ENCODE results near the gene OGN. TPM values are rescaled to one million over a fixed set of nuclear protein-coding genes. Genes with fewer than 3 reads are reported as not detected.

The OGN gene, protein sequence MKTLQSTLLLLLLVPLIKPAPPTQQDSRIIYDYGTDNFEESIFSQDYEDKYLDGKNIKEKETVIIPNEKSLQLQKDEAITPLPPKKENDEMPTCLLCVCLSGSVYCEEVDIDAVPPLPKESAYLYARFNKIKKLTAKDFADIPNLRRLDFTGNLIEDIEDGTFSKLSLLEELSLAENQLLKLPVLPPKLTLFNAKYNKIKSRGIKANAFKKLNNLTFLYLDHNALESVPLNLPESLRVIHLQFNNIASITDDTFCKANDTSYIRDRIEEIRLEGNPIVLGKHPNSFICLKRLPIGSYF
- total RNA-seq = not detected

DNA sequence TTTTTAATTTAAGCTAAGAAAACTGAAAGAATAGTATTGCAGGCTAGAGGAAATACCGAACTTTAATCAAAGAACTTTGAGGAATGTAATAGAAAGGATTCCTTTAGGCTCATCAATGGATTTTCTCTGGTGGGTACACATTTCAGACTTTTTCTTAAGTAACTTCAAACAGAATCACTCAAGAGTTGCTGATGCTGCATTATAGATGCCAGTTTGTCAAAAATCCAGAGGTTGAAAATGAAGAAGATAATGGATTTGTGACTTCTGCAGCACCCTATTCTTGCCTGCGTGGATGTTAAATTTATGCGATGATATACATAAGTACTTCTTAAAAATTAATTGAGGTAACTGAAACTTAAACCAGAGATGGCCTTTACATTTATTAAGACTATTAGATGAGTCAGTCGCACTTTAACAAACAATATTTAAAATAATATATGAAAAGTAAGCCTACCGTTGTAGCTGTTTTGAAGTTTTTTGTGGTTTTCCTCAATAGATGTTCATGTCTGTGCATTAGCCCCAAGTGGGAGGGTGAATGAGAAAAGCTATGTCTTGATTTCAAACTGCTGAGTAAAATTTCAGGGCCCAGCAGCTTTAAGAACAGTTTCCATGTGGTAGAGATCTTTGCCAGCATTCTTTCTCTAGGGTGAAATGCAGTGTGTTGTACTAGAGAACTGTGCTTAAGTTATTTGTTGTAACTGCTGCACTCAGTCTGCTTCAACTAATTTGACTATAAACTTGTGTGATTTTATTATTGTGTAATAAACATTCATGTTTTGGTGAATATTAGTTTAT is at the start of gene OGN:
OGN (minus strand) TSS at position 537 of the 795 bp plus-strand sequence. CDS start 1,171 bp downstream, outside the sequence.
- Mint-ChIP-seq H3K4me1 (peaks cover 28% of the 10 kb centered on the region), H3K27me3 (no peaks in the 10 kb centered on the region), H3K9me3 (ENCODE audit: low read depth) (no peaks in the 10 kb centered on the region), H3K4me3 (no peak within 1 kb of the TSS), H3K36me3 (ENCODE audit: low read depth) (peaks cover 3% of the 10 kb centered on the region), H3K27ac (no peak within 1 kb of the TSS)
- ChIA-PET CTCF (no interaction called here), POLR2A (no interaction called here)
- ATAC-seq (no peak), DNase-seq (no peak)
- intact Hi-C loops (cut with DNase I, micrococcal nuclease) = no loop called here

DNA sequence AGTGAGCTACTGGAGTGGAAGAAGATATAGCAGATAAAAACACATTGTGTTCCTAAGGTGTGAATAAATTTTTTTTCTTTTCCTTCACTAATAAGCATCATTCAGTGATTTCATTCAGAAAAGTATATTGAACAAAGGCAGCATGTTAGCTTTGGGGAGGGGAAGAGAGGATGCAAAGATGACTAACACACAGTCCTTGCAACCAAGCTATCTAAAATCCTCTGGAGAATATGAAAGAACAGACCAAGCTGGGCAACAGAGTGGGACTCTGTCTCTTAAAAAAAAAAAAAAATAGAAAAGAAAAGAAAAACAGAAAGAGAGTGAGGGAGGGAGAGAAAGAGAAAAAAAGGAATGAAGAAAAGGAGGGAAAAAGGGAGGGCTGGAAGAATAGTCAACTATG is 42.2 kb upstream of the OGN start:
- ATAC-seq (no peak), DNase-seq (no peak)
- CTCF ChIA-PET = interaction anchor here (0.5 to 1.0 kb wide), 2 partner anchors 14 to 17 kb away, joined by 3 to 4 read pairs; no protein-coding TSS in a partner anchor
- H3K9me3 Mint-ChIP-seq (ENCODE audit: low read depth) = no peaks in the 10 kb centered on the region
- no peaks in the 10 kb centered on the region for H3K27me3 Mint-ChIP-seq
- POLR2A ChIA-PET = interaction anchor here (0.6 kb wide), 1 partner anchor 141 kb away, joined by 6 read pairs; no protein-coding TSS in a partner anchor
- H3K36me3 Mint-ChIP-seq (ENCODE audit: low read depth) = no peaks in the 10 kb centered on the region
- H3K27ac Mint-ChIP-seq = no peak overlapping the region
- no peaks in the 10 kb centered on the region for H3K4me1 Mint-ChIP-seq
- intact Hi-C loops (cut with DNase I, micrococcal nuclease) = no loop called here
- H3K4me3 Mint-ChIP-seq = no peak overlapping the region

DNA sequence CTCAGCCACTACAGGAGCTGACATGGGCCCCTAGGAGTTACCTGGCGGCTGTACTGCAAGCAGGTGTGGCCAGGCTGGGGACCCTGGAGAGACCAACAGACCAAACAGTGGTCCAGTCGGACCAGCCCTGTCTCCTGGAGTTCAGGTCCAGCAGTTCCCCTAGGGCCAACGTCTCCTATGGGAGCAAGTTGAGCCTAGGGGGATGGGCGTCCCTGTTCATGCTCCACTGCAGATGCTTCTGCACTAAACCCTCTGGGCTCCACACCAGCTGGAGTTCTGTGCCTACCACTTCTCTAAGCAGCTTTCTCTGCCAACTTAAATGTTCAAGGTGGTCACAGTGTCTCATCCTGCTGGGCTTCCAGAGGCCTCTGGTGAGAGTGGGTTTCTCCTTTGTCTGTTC is 40.5 kb upstream of the OGN start:
- no peak overlapping the region for H3K4me3 Mint-ChIP-seq
- CTCF ChIA-PET = interaction anchor here (0.8 kb wide), 1 partner anchor 11 kb away, joined by 3 read pairs; no protein-coding TSS in a partner anchor
- H3K27me3 Mint-ChIP-seq = no peaks in the 10 kb centered on the region
- H3K36me3 Mint-ChIP-seq (ENCODE audit: low read depth) = no peaks in the 10 kb centered on the region
- POLR2A ChIA-PET = no interaction called here
- peaks cover 3% of the 10 kb centered on the region for H3K4me1 Mint-ChIP-seq
- intact Hi-C loops (cut with DNase I, micrococcal nuclease) = no loop called here
- H3K27ac Mint-ChIP-seq = no peak overlapping the region
- ATAC-seq (no peak), DNase-seq (no peak)
- H3K9me3 Mint-ChIP-seq (ENCODE audit: low read depth) = no peaks in the 10 kb centered on the region

DNA sequence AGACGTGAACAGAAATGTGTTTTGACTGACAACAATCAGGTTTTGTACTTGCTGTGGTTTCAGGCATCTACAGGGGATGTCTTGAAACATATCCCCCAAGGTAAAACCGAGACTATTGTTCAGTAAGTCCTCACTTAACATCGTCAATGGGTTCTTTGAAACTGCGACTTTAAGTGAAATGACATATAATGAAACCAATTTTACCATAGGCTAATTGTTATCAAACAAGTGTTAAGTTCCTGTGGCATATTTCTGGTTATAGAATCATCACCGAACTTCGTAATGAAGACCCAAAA is 36.3 kb upstream of the OGN start:
- POLR2A ChIA-PET = no interaction called here
- Mint-ChIP-seq H3K36me3 (ENCODE audit: low read depth) (no peaks in the 10 kb centered on the region), H3K9me3 (ENCODE audit: low read depth) (no peaks in the 10 kb centered on the region), H3K27me3 (no peaks in the 10 kb centered on the region), H3K4me1 (peaks cover 3% of the 10 kb centered on the region), H3K4me3 (no peak overlapping the region), H3K27ac (no peak overlapping the region)
- DNase-seq (no peak), ATAC-seq (peak; percentile 66)
- CTCF ChIA-PET = interaction anchor here (1.2 kb wide), 1 partner anchor 301 kb away, joined by 5 read pairs; no protein-coding TSS in a partner anchor
- intact Hi-C loops (cut with DNase I, micrococcal nuclease) = no loop called here

DNA sequence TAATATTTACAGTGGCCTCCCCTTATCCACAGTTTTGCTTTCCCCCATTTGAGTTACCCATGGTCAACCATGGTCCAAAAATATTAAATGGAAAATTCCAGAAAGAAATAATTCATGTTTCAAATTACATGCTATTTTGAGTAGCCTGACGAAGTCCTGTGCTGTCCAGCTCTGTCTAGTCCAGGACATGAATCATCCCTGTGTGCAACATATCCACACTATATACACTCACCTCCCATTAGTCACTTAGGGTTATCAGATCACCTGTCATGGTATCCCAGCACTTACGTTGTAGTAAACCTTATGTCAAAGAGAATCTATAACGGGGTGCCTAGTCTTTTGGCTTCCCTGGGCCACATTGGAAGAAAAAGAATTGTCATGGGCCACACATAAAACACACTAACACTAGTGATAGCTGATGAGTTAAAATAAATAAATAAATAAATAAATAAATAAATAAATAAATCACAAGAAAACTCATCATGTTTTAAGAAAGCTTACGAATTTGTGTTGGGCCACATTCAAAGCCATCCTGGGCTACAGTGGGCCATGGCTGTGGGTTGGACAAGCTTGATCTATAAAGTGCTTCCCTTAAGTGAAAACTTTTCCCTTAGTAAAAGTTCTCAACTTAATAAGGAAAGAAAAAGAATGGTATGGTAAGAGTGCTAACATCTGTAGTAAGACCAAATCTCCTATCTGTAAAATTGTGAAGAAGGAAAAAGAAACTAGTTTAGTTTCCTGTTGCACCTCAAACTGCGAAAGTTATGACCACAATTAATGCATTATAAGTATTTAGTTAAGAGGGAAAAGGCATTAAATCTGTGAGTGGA is 35.8 kb upstream of the OGN start:
- H3K27me3 Mint-ChIP-seq = no peaks in the 10 kb centered on the region
- H3K9me3 Mint-ChIP-seq (ENCODE audit: low read depth) = no peaks in the 10 kb centered on the region
- H3K36me3 Mint-ChIP-seq (ENCODE audit: low read depth) = no peaks in the 10 kb centered on the region
- ChIA-PET POLR2A (no interaction called here), CTCF (interaction anchor here (0.7 to 1.2 kb wide), 2 partner anchors 15 to 300 kb away, joined by 3 to 5 read pairs; no protein-coding TSS in a partner anchor)
- H3K27ac Mint-ChIP-seq = no peak overlapping the region
- no peak for ATAC-seq
- H3K4me1 Mint-ChIP-seq = peaks cover 3% of the 10 kb centered on the region
- intact Hi-C loops (cut with DNase I, micrococcal nuclease) = loop anchor here in 1 of 2 experiments (2.0 to 5.0 kb wide), 2 partner anchors 113 to 299 kb away; partner anchors contain the start of genes CENPP and NOL8
- no peak overlapping the region for H3K4me3 Mint-ChIP-seq
- DNase-seq = no peak

DNA sequence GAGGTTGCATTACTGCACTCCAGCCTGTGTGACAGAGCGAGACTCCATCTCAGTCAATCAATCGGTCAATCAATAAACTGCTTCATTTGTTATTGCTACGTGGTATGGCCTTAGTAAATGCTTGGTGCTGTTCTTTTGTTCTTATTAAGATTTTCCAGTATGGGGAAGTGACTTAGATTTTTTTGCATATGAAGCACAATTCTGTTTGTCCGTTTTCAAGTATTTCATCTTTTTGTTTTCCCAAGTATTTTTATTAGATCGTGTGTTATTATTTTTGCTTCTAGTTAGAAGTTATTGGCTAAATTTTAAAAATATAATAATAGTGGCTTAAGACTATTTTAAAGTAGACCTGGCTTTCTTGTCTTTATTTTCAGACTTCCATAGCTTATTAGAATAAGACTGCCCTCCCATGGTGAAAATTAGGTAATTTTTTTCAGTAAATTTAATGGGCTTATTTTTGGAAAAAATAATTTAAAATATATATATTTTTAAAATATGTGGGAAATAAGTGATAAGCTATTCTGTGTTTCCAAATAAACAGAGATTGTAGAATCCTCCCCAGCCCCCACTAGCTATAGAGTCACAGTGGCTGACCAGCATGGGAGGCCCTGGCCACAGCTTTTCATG is 34.6 kb upstream of the OGN start:
- intact Hi-C loops (cut with DNase I, micrococcal nuclease) = loop anchor here in 1 of 2 experiments (2.0 to 5.0 kb wide), 2 partner anchors 112 to 298 kb away; partner anchors contain the start of genes CENPP and NOL8
- no peak for DNase-seq

DNA sequence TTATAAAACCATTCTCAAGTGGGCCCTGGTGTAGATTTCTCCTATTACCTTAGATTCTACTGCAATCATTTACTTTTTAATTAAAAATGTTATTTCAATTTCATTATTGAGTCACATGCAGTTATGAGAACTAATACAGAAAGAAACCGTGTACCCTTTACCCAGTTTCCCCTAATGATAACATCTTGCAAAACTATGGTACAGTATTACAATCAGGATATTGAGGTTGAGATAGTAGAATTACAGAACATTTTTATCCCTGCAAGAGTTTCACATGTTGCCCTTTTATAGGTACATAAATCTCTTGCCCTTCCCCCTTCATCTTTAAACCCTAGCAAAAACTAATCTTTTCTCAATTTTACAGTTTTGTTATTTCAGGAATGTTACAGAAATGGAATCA is 30.9 kb upstream of the OGN start:
- no peaks in the 10 kb centered on the region for H3K36me3 Mint-ChIP-seq (ENCODE audit: low read depth)
- DNase-seq (no peak), ATAC-seq (no peak)
- no peak overlapping the region for H3K4me3 Mint-ChIP-seq
- H3K9me3 Mint-ChIP-seq (ENCODE audit: low read depth) = no peaks in the 10 kb centered on the region
- no peaks in the 10 kb centered on the region for H3K27me3 Mint-ChIP-seq
- intact Hi-C loops (cut with DNase I, micrococcal nuclease) = loop anchor here in 1 of 2 experiments (5.0 kb wide), 1 partner anchor 108 kb away; the partner anchor contains the start of genes CENPP and NOL8
- H3K4me1 Mint-ChIP-seq = no peaks in the 10 kb centered on the region
- ChIA-PET CTCF (no interaction called here), POLR2A (no interaction called here)
- H3K27ac Mint-ChIP-seq = no peak overlapping the region

More for the DNA sequence above, 34.6 kb upstream of the OGN start:
- Mint-ChIP-seq H3K4me1 (peaks cover 3% of the 10 kb centered on the region), H3K27ac (no peak overlapping the region), H3K9me3 (ENCODE audit: low read depth) (no peaks in the 10 kb centered on the region), H3K36me3 (ENCODE audit: low read depth) (no peaks in the 10 kb centered on the region), H3K27me3 (no peaks in the 10 kb centered on the region), H3K4me3 (no peak overlapping the region)
- POLR2A ChIA-PET = no interaction called here
- ATAC-seq = no peak
- CTCF ChIA-PET = interaction anchor here (0.7 to 1.0 kb wide), 4 partner anchors 14 to 298 kb away, joined by 3 read pairs; partner anchors contain the start of gene CENPP

DNA sequence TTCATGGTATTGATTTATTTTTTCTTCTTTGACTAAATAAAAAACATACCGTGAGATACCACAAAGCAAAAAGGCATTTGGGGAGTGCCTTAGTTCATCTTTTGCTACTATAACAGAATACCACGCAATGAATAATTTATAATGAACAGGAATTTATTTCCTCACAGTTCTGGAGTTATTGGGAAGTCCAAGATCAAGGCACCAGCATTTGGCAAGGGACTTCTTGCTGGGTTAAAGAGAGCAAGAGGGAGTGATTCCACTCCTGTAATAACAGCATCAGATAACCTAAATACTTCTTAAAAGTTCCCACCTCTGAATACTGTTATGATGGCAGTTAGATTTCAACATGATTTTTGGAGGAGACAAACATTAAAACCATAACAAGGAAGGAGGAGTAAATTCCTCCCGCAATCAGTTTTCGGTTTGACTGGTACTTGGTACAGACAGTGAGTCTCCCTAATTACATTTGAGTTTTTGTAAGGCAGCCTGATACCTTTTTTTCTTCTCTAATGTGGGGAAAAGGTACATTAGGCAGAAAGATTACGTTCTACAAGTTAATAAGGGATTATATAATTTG is 28.7 kb upstream of the OGN start:
- ATAC-seq (no peak), DNase-seq (no peak)
- no peaks in the 10 kb centered on the region for H3K4me1 Mint-ChIP-seq
- no peak overlapping the region for H3K27ac Mint-ChIP-seq
- ChIA-PET POLR2A (no interaction called here), CTCF (no interaction called here)
- H3K36me3 Mint-ChIP-seq (ENCODE audit: low read depth) = no peaks in the 10 kb centered on the region
- intact Hi-C loops (cut with DNase I, micrococcal nuclease) = no loop called here
- H3K27me3 Mint-ChIP-seq = no peaks in the 10 kb centered on the region
- no peaks in the 10 kb centered on the region for H3K9me3 Mint-ChIP-seq (ENCODE audit: low read depth)
- no peak overlapping the region for H3K4me3 Mint-ChIP-seq

DNA sequence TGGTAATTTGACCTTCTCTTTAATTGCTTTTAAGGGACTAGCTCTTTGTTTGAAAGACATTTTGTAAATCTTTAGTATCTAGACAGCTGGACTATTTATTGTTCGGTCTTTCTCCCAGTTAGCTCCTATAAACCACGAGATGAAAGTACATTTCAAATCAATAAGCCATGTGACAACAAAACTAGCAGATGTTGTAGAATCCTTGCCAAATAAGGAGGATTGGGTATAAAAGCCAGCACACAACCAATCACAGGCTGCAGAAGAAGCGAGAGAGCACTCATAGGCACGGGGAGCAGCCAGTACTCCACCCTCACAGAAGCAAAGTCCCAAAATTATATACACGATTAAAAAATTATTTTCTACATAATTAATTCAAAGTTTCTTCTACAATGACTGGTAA is 28.0 kb upstream of the OGN start:
- Mint-ChIP-seq H3K27ac (no peak overlapping the region), H3K4me3 (no peak overlapping the region), H3K4me1 (no peaks in the 10 kb centered on the region), H3K36me3 (ENCODE audit: low read depth) (no peaks in the 10 kb centered on the region), H3K9me3 (ENCODE audit: low read depth) (no peaks in the 10 kb centered on the region), H3K27me3 (no peaks in the 10 kb centered on the region)
- CTCF ChIA-PET = interaction anchor here (0.5 to 0.8 kb wide), 2 partner anchors 14 to 54 kb away, joined by 3 read pairs; no protein-coding TSS in a partner anchor
- no peak for DNase-seq
- POLR2A ChIA-PET = no interaction called here
- ATAC-seq = no peak
- intact Hi-C loops (cut with DNase I, micrococcal nuclease) = no loop called here

DNA sequence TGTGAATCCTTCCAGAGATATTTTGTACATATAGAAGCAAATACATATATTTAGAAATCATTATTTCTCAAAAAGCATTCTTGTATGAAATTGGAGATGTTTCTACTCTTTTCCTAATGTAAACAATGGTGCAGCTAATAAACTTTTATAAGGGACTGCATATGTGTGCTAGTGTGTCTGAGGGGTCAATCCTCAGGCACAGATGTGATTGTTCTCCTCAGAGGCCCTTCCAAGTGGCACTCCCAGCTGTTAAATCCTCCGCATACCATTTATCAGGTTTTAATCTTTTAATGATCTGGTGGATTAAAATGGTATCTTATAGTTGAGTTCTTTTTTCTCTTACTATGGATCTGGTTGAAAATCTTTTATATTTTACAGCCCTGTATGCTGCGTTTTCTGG is 25.5 kb upstream of the OGN start:
- no peak for DNase-seq
- Mint-ChIP-seq H3K4me1 (no peaks in the 10 kb centered on the region), H3K27me3 (no peaks in the 10 kb centered on the region), H3K36me3 (ENCODE audit: low read depth) (no peaks in the 10 kb centered on the region), H3K9me3 (ENCODE audit: low read depth) (no peaks in the 10 kb centered on the region), H3K27ac (no peak overlapping the region), H3K4me3 (no peak overlapping the region)
- CTCF ChIA-PET = no interaction called here
- ATAC-seq = no peak
- POLR2A ChIA-PET = no interaction called here
- intact Hi-C loops (cut with DNase I, micrococcal nuclease) = no loop called here

Data from activated CD4-positive, alpha-beta T cell treated with anti-CD3 and anti-CD28 coated beads for 36 hours (primary cell).